H1 (cell line): Measurements from ENCODE around the gene FAM171A1. TPM values are rescaled to one million over a fixed set of nuclear protein-coding genes. Genes with fewer than 3 reads are reported as not detected.

ENCODE experiments used
- CTCF ChIA-PET: fragments of 300-600 bp; sonication (Branson Sonifier 250); formaldehyde crosslinking; loops from one replicate; lab custom pipeline; 2021; ENCODE audit not compliant: partially characterized antibody; lab: Charles Lee
- POLR2A ChIA-PET: fragments of 300-600 bp; sonication (Branson Sonifier 250); formaldehyde crosslinking; loops from one replicate; lab custom pipeline; 2021; ENCODE audit warnings: inconsistent platforms; ENCODE audit not compliant: partially characterized antibody; lab: Charles Lee
- DNase-seq, 2 experiments: peaks; one replicate each; pipeline versions ENCODE4 v3.0.0 to v3.0.0-alpha.2; 2010 to 2022; ENCODE audit warnings: low spot score in 2 of 2, low read depth in 1 of 2, mixed read lengths in 1 of 2
- FAIRE-seq: peaks from 2 replicates; lab custom pipeline; 2011; peaks lifted over from hg19 to GRCh38; lab: Jason Lieb, UNC
- H2AFZ ChIP-seq: 2 replicates; pipeline ENCODE4 v1.8.1; 2012; ENCODE audit warnings: low read length, inconsistent platforms
- H2AK5ac ChIP-seq: 2 replicates; pipeline ENCODE4 v1.6.1; 2013; ENCODE audit warnings: low read depth, low read length
- H2BK120ac ChIP-seq: replicated peaks from 2 replicates; pipeline ENCODE3; 2013; ENCODE audit warnings: low read depth, low read length, inconsistent platforms
- H2BK12ac ChIP-seq: 2 replicates; pipeline ENCODE4 v1.6.1; 2013; ENCODE audit warnings: low read depth, low read length
- H2BK15ac ChIP-seq: 2 replicates; pipeline ENCODE4 v1.6.1; 2013; ENCODE audit warnings: low read length
- H2BK20ac ChIP-seq: 2 replicates; pipeline ENCODE4 v1.6.1; 2013; ENCODE audit warnings: low read length
- H2BK5ac ChIP-seq: 2 replicates; pipeline ENCODE4 v1.6.1; 2013; ENCODE audit warnings: low read depth, low read length
- H3K14ac ChIP-seq: 2 replicates; pipeline ENCODE4 v1.6.1; 2013; ENCODE audit warnings: inconsistent platforms; ENCODE audit not compliant: insufficient read length
- H3K18ac ChIP-seq: 2 replicates; pipeline ENCODE4 v1.6.1; 2013; ENCODE audit warnings: low read length; ENCODE audit errors: extremely low read depth
- H3K23ac ChIP-seq: 2 replicates; pipeline ENCODE4 v1.6.1; 2013; ENCODE audit warnings: inconsistent platforms; ENCODE audit not compliant: insufficient read length
- H3K23me2 ChIP-seq: 2 replicates; pipeline ENCODE4 v1.6.1; 2013; ENCODE audit warnings: low read depth, low read length
- H3K27ac ChIP-seq: 2 replicates; pipeline ENCODE4 v1.6.1; 2011; ENCODE audit warnings: low read depth, low read length, inconsistent platforms
- H3K27me3 ChIP-seq, 4 experiments: replicated peaks in 1 of 4; 1 replicate in 1 of 4; 2 replicates in 3 of 4; pipeline versions ENCODE4 v1.6.1 to v1.8.1; 2011 to 2013; ENCODE audit warnings: low read length in 3 of 4, mild to moderate bottlenecking in 3 of 4, inconsistent platforms in 2 of 4, mixed read lengths in 2 of 4, moderate library complexity in 1 of 4; ENCODE audit not compliant: control insufficient read depth in 3 of 4, insufficient read depth in 3 of 4; ENCODE audit errors: extremely low read depth in 1 of 4
- H3K36me3 ChIP-seq, 4 experiments: 2 replicates each; pipeline versions ENCODE4 v1.6.1 to v1.8.1; 2011 to 2013; ENCODE audit warnings: mild to moderate bottlenecking in 4 of 4, low read length in 3 of 4, moderate library complexity in 2 of 4, control low read depth in 1 of 4, inconsistent platforms in 1 of 4; ENCODE audit not compliant: insufficient read depth in 4 of 4, control insufficient read depth in 2 of 4
- H3K4ac ChIP-seq: replicated peaks from 2 replicates; pipeline ENCODE3; 2013; ENCODE audit warnings: low read length, low read depth, mixed read lengths, inconsistent platforms; ENCODE audit not compliant: insufficient read length
- H3K4me1 ChIP-seq, 4 experiments: replicated peaks in 1 of 4; 1 replicate in 1 of 4; 2 replicates in 3 of 4; pipeline versions ENCODE4 v1.6.1 to v1.8.1; 2011 to 2013; ENCODE audit warnings: low read length in 3 of 4, inconsistent platforms in 2 of 4, mixed read lengths in 1 of 4; ENCODE audit not compliant: insufficient read depth in 4 of 4, control insufficient read depth in 3 of 4
- H3K4me2 ChIP-seq, 2 experiments: 2 replicates each; pipeline versions ENCODE4 v1.6.1 to v1.8.1; 2011 to 2013; ENCODE audit warnings: low read depth in 2 of 2, low read length in 2 of 2, control low read depth in 1 of 2, inconsistent platforms in 1 of 2, mild to moderate bottlenecking in 1 of 2; ENCODE audit not compliant: insufficient read depth in 1 of 2
- H3K4me3 ChIP-seq, 4 experiments: fragments of 200-600, 300-600 bp in 1 of 4; sonication (generic), shearing (Covaris generic), sonication (Bioruptor Twin) in 1 of 4; 2 replicates each; pipeline versions ENCODE4 v1.5.1 to v1.8.1; 2011 to 2016; ENCODE audit warnings: low read length in 4 of 4, low read depth in 3 of 4, control low read depth in 2 of 4, inconsistent platforms in 2 of 4, mild to moderate bottlenecking in 2 of 4, mixed read lengths in 1 of 4, moderate library complexity in 1 of 4; ENCODE audit not compliant: insufficient read depth in 2 of 4; ENCODE audit errors: extremely low read depth in 1 of 4
- H3K56ac ChIP-seq: replicated peaks from 2 replicates; pipeline ENCODE3; 2013; ENCODE audit warnings: low read depth, mild to moderate bottlenecking, mixed read lengths, low read length, inconsistent platforms; ENCODE audit not compliant: insufficient read length
- H3K79me1 ChIP-seq: 2 replicates; pipeline ENCODE4 v1.6.1; 2013; ENCODE audit warnings: low read depth, low read length, control low read depth
- H3K79me2 ChIP-seq, 2 experiments: 2 replicates each; pipeline versions ENCODE4 v1.6.1 to v1.8.1; 2012 to 2013; ENCODE audit warnings: low read length in 2 of 2, mild to moderate bottlenecking in 2 of 2, inconsistent platforms in 1 of 2; ENCODE audit not compliant: insufficient read depth in 2 of 2, control insufficient read depth in 1 of 2
- H3K9ac ChIP-seq, 4 experiments: replicated peaks in 1 of 4; 1 replicate in 1 of 4; 2 replicates in 3 of 4; pipeline versions ENCODE4 v1.6.1 to v1.8.1; 2011 to 2013; ENCODE audit warnings: low read depth in 3 of 4, low read length in 3 of 4, control low read depth in 2 of 4, mild to moderate bottlenecking in 2 of 4, moderate library complexity in 2 of 4, inconsistent platforms in 1 of 4; ENCODE audit errors: extremely low read depth in 1 of 4
- H3K9me3 ChIP-seq, 2 experiments: 2 replicates each; pipeline versions ENCODE4 v1.6.1 to v1.8.1; 2012 to 2013; ENCODE audit warnings: mild to moderate bottlenecking in 2 of 2, moderate library complexity in 2 of 2, control low read depth in 1 of 2, inconsistent platforms in 1 of 2, low read depth in 1 of 2, low read length in 1 of 2, mixed read lengths in 1 of 2; ENCODE audit not compliant: insufficient read depth in 2 of 2
- H4K20me1 ChIP-seq, 2 experiments: replicated peaks in 1 of 2; 2 replicates each; pipeline versions ENCODE3 to v1.8.1; 2011 to 2013; ENCODE audit warnings: inconsistent platforms in 2 of 2, low read length in 2 of 2, mild to moderate bottlenecking in 1 of 2; ENCODE audit not compliant: insufficient read depth in 2 of 2, control insufficient read depth in 1 of 2
- H4K5ac ChIP-seq: 2 replicates; pipeline ENCODE4 v1.6.1; 2013; ENCODE audit warnings: low read length, low read depth, mixed read lengths, inconsistent platforms; ENCODE audit not compliant: insufficient read length
- H4K8ac ChIP-seq: 2 replicates; pipeline ENCODE4 v1.8.0; 2013; ENCODE audit warnings: mild to moderate bottlenecking, moderate library complexity, low read length, inconsistent platforms; ENCODE audit not compliant: insufficient read depth; ENCODE audit errors: extremely low read depth
- H4K91ac ChIP-seq: replicated peaks from 2 replicates; pipeline ENCODE3; 2013; ENCODE audit warnings: low read length, mixed read lengths, inconsistent platforms; ENCODE audit not compliant: insufficient read length
- TAF7 ChIP-seq: optimal IDR thresholded peaks from 2 replicates; pipeline ENCODE3; 2011; ENCODE audit warnings: low read depth, mild to moderate bottlenecking, inconsistent platforms, low read length, moderate library complexity, borderline replicate concordance
- WGBS, 2 experiments: shearing (Covaris generic) in 1 of 2; methylation state at CpG; one replicate each; pipeline versions ENCODE4 v1.1.6 to v1.1.7; 2013 to 2015; ENCODE audit warnings: low lambda C conversion rate in 2 of 2, mixed read lengths in 2 of 2, inconsistent platforms in 1 of 2, low coverage in 1 of 2, missing lambda C conversion rate in 1 of 2; ENCODE audit not compliant: insufficient replicate concordance in 2 of 2, insufficient coverage in 1 of 2, insufficient read length in 1 of 2; ENCODE audit errors: extremely low coverage in 1 of 2, missing lambda C conversion rate in 1 of 2; 5-methylcytosine and 5-hydroxymethylcytosine counted together
- polyA plus RNA-seq, 7 experiments: library from polyadenylated mRNA; depleted of rRNA in 3 of 7; stranded (reverse) in 5 of 7; unstranded in 2 of 7; fragments of >200 nt in 5 of 7; fragments of 200-250 nt in 2 of 7; gene quantifications; 1 replicate in 5 of 7; 2 replicates in 1 of 7; 4 replicates in 1 of 7; pipeline versions ENCODE4 v1.2.1 to v1.2.3, GENCODE V29; 2011 to 2013; ENCODE audit warnings: missing spikeins in 2 of 7, mixed read lengths in 2 of 7
- total RNA-seq: library from RNA; stranded (reverse); fragmentation: NEBNext Ultra II Directional; extraction: Animal tissue kit (Norgen Biotek cat#: 25700); gene quantifications from 2 replicates; pipeline ENCODE4 v1.2.1, GENCODE V29; 2021

Gene FAM171A1
- total and polyA plus RNA-seq, 2 of the 8 experiments (the other 6 are each of a cell fraction or from before 2014, with no cell fraction given): 26.6 to 42.1 TPM

- Histone ChIP-seq H3K23me2 (peaks cover 6% of the 10 kb centered on the region; the same call in 1 of the 2 replicates), H2BK12ac (no peak overlapping the region), H2BK120ac (no peak overlapping the region), H4K8ac (no peak overlapping the region), H3K56ac (no peak overlapping the region), H2BK5ac (no peak overlapping the region), H3K4me2 (no peak overlapping the region), H3K27ac (no peak overlapping the region), H3K9me3 (no peaks in the 10 kb centered on the region), H3K14ac (no peak overlapping the region), H3K79me1 (no peaks in the 10 kb centered on the region), H3K36me3 (no peaks in the 10 kb centered on the region; a peak in 1 of 8 replicates), H3K4me1 (no peaks in the 10 kb centered on the region), H3K4ac (no peak overlapping the region), H2BK15ac (no peak overlapping the region), H4K20me1 (peaks cover 0 to 2% of the 10 kb centered on the region in 2 experiments), H3K79me2 (no peaks in the 10 kb centered on the region), H4K5ac (no peak overlapping the region), H4K91ac (no peak overlapping the region), H2AFZ (no peak overlapping the region), H3K27me3 (no peaks in the 10 kb centered on the region), H3K18ac (no peak overlapping the region), H3K9ac (no peak overlapping the region), H3K23ac (no peak overlapping the region), H2BK20ac (no peak overlapping the region), H2AK5ac (no peak overlapping the region), H3K4me3 (no peak overlapping the region)
- no peak for FAIRE-seq
- WGBS, 2 experiments: 90% methylated on average over 8 of the region's 8 CpGs; no CpG with 5 or more reads in 1 of the 2 experiments
- no peak for DNase-seq
- ChIA-PET CTCF (no interaction called here), POLR2A (no interaction called here)
- no peak for TF ChIP-seq TAF7
These were observed 142.7 kb downstream of the FAM171A1 start for GRCh38 chr10:15228426-15228825.
